Measurements from ENCODE around the gene SPAG4.

DNA sequence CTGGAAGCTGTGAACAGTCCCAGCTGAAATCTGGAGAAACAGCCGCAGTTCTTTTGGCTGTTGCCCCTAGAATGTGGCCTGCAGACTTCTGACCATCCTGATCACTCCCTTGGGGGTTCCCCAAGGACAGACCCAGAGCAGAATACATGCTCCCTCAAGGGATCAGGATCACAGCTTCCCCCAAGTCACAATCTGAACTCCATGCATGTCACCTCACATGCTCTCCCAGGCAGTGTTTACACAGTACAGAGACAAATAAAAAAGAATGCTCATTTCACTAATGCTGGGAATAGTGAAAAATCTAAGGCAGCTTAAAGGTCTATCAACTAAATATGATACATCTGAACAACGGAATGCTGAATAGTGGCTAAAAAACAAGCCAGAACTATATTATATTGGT lies 20.5 kb downstream of the SPAG4 start:
- TF ChIP-seq CTCF (IDR thresholded peaks at IDR 0.05) (no peak), POLR2AphosphoS5 (IDR thresholded peaks at IDR 0.05) (no peak)
